HEK293 (cell line): Measurements from ENCODE around the gene TMEM259.
A peak's percentile ranks its signal among the peaks of the same experiment; 100 is the strongest.

ENCODE experiments used
- CTCF ChIA-PET: fragments of 350-600 bp; formaldehyde crosslinking; extraction: SDS; loops from one replicate; lab custom pipeline; 2021; ENCODE audit warnings: antibody characterized with exemption; lab: Yijun Ruan, JAX
- POLR2A ChIA-PET: fragments of 300-600 bp; formaldehyde crosslinking; extraction: SDS; loops from one replicate; lab custom pipeline; 2020; ENCODE audit warnings: antibody characterized with exemption, inconsistent platforms; lab: Yijun Ruan, JAX
- H3K27ac ChIP-seq: fragments of 200-500 bp; sonication (Bioruptor generic); 2 replicates; pipeline ENCODE4 v1.5.1; 2014; ENCODE audit warnings: low read depth, low read length, control low read depth, inconsistent platforms; ENCODE audit errors: extremely low read depth
- H3K36me3 ChIP-seq, 2 experiments: fragments of 200-500 bp in 1 of 2; sonication (Bioruptor generic) in 1 of 2; 1 replicate in 1 of 2; 2 replicates in 1 of 2; pipeline ENCODE4 v1.5.1; 2014 to 2017; ENCODE audit warnings: inconsistent platforms in 2 of 2, low read length in 2 of 2; ENCODE audit not compliant: control insufficient read depth in 2 of 2, insufficient read depth in 1 of 2
- H3K4me1 ChIP-seq: fragments of 200-500 bp; sonication (Bioruptor generic); 2 replicates; pipeline ENCODE4 v1.5.1; 2014; ENCODE audit warnings: mild to moderate bottlenecking, low read length, inconsistent platforms; ENCODE audit not compliant: control insufficient read depth, insufficient read depth
- H3K4me3 ChIP-seq: 2 replicates; pipeline ENCODE4 v1.5.1; 2011; ENCODE audit warnings: low read depth, mild to moderate bottlenecking, control low read depth, low read length, moderate library complexity
- H3K9me3 ChIP-seq: fragments of 200-500 bp; sonication (Bioruptor generic); 2 replicates; pipeline ENCODE4 v1.5.1; 2014; ENCODE audit warnings: low read depth, low read length, inconsistent platforms; ENCODE audit not compliant: control insufficient read depth, insufficient read depth
- AEBP2 ChIP-seq: fragments of 450-650 bp; formaldehyde crosslinking; IDR thresholded peaks from 2 replicates; pipeline ENCODE4 v1.5.1; 2016; ENCODE audit warnings: missing biosample characterization, missing genetic modification characterization, borderline replicate concordance
- BCL11A ChIP-seq: fragments of 450-650 bp; formaldehyde crosslinking; IDR thresholded peaks from 2 replicates; pipeline ENCODE4 v1.5.1; 2016; ENCODE audit warnings: low read depth, missing biosample characterization, missing genetic modification characterization
- EGR2 ChIP-seq: fragments of 450-650 bp; formaldehyde crosslinking; IDR thresholded peaks from 2 replicates; pipeline ENCODE4 v1.5.1; 2016; ENCODE audit warnings: low read depth, missing biosample characterization, missing genetic modification characterization
- GLI4 ChIP-seq: fragments of 450-650 bp; formaldehyde crosslinking; IDR thresholded peaks from 2 replicates; pipeline ENCODE4 v1.5.1; 2016; ENCODE audit warnings: missing biosample characterization, missing genetic modification characterization
- HIC1 ChIP-seq: fragments of 450-650 bp; formaldehyde crosslinking; IDR thresholded peaks from 2 replicates; pipeline ENCODE4 v1.5.1; 2016; ENCODE audit warnings: missing biosample characterization, missing genetic modification characterization
- HOXD13 ChIP-seq: sonication (generic); formaldehyde crosslinking; IDR thresholded peaks from 2 replicates; pipeline ENCODE4 v1.8.0; 2022; ENCODE audit warnings: missing genetic modification reagents, borderline replicate concordance
- ZFHX2 ChIP-seq: fragments of 450-650 bp; formaldehyde crosslinking; conservative IDR thresholded peaks from 2 replicates; pipeline ENCODE4 v1.5.1; 2016; ENCODE audit warnings: missing biosample characterization, missing genetic modification characterization
- ZNF140 ChIP-seq: fragments of 450-650 bp; formaldehyde crosslinking; IDR thresholded peaks from 2 replicates; pipeline ENCODE4 v1.5.1; 2016; ENCODE audit warnings: missing biosample characterization, missing genetic modification characterization
- ZNF157 ChIP-seq: fragments of 450-650 bp; formaldehyde crosslinking; IDR thresholded peaks from 2 replicates; pipeline ENCODE4 v1.5.1; 2016; ENCODE audit warnings: missing biosample characterization, missing genetic modification characterization
- ZNF174 ChIP-seq: fragments of 450-650 bp; formaldehyde crosslinking; IDR thresholded peaks from 2 replicates; pipeline ENCODE4 v1.5.0; 2017; ENCODE audit warnings: missing biosample characterization, mild to moderate bottlenecking, missing genetic modification characterization
- ZNF223 ChIP-seq: fragments of 450-650 bp; formaldehyde crosslinking; IDR thresholded peaks from 2 replicates; pipeline ENCODE4 v1.5.1; 2016; ENCODE audit warnings: missing biosample characterization, missing genetic modification characterization
- ZNF239 ChIP-seq: fragments of 450-650 bp; formaldehyde crosslinking; IDR thresholded peaks from 2 replicates; pipeline ENCODE4 v1.5.1; 2016; ENCODE audit warnings: missing biosample characterization, missing genetic modification characterization
- ZNF324 ChIP-seq: fragments of 450-650 bp; formaldehyde crosslinking; IDR thresholded peaks from 2 replicates; pipeline ENCODE4 v1.5.1; 2016; ENCODE audit warnings: missing biosample characterization, missing genetic modification characterization
- ZNF560 ChIP-seq: fragments of 450-650 bp; formaldehyde crosslinking; IDR thresholded peaks from 2 replicates; pipeline ENCODE4 v1.5.1; 2017; ENCODE audit warnings: missing biosample characterization, missing genetic modification characterization, borderline replicate concordance
- ZNF677 ChIP-seq: fragments of 450-650 bp; IDR thresholded peaks from 2 replicates; pipeline ENCODE4 v1.5.0; 2018; ENCODE audit warnings: missing biosample characterization, mild to moderate bottlenecking, missing genetic modification characterization, moderate library complexity
- ZNF768 ChIP-seq: fragments of 450-650 bp; formaldehyde crosslinking; IDR thresholded peaks from 2 replicates; pipeline ENCODE4 v1.5.1; 2018; ENCODE audit warnings: missing biosample characterization, mild to moderate bottlenecking, missing genetic modification characterization
- TF ChIP-seq, protein P1 (sequence below): fragments of 450-650 bp; formaldehyde crosslinking; IDR thresholded peaks from 2 replicates; pipeline ENCODE4 v1.5.1; 2016; ENCODE audit warnings: missing biosample characterization, missing genetic modification characterization, borderline replicate concordance
- TF ChIP-seq, protein P2 (sequence below): fragments of 450-650 bp; formaldehyde crosslinking; IDR thresholded peaks from 2 replicates; pipeline ENCODE4 v1.5.1; 2016; ENCODE audit warnings: missing biosample characterization, missing genetic modification characterization
- TF ChIP-seq, protein P3 (sequence below): fragments of 450-650 bp; formaldehyde crosslinking; IDR thresholded peaks from 2 replicates; pipeline ENCODE4 v1.5.0; 2017; ENCODE audit warnings: missing biosample characterization, missing genetic modification characterization, borderline replicate concordance

TMEM259 gene

DNA sequence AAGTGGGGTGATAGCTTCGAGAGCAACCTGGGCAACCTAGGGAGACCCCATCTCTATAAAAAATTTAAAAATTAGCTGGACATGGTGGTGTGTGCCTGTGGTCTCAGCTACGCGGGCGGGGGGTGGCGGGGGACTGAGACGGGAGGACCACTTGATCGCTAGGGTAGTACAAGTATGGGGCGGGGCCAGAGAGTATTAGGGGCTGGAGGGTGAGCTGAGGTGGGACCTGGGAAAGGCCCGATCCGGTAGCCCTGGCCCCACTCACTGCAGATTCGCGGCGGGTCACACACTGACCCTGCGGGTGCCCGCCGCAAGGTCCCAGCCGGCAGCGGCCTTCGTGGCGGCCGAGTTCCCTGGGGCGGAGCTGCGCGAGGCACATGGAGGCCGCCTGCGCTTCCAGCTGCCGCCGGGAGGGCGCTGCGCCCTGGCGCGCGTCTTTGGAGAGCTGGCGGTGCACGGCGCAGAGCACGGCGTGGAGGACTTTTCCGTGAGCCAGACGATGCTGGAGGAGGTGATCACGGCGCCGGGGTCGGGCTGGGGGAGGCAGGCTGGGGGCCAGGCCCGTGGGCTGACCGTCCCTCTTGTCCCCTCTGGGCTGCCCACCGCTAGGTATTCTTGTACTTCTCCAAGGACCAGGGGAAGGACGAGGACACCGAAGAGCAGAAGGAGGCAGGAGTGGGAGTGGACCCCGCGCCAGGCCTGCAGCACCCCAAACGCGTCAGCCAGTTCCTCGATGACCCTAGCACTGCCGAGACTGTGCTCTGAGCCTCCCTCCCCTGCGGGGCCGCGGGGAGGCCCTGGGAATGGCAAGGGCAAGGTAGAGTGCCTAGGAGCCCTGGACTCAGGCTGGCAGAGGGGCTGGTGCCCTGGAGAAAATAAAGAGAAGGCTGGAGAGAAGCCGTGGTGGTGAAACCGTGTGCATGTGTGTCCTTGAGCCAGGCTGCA is 44.0 kb upstream of the TMEM259 start (continued):
- TF ChIP-seq AEBP2 (tag by site-specific recombination) (no peak), GLI4 (tag by site-specific recombination) (no peak), HOXD13 (CRISPR knock-in tag) (no peak), ZNF560 (tag by site-specific recombination) (no peak), ZNF239 (tag by site-specific recombination) (no peak), ZNF157 (tag by site-specific recombination) (no peak), ZNF174 (tag by site-specific recombination) (no peak), ZNF140 (no peak)
- TF ChIP-seq, protein P1, sequence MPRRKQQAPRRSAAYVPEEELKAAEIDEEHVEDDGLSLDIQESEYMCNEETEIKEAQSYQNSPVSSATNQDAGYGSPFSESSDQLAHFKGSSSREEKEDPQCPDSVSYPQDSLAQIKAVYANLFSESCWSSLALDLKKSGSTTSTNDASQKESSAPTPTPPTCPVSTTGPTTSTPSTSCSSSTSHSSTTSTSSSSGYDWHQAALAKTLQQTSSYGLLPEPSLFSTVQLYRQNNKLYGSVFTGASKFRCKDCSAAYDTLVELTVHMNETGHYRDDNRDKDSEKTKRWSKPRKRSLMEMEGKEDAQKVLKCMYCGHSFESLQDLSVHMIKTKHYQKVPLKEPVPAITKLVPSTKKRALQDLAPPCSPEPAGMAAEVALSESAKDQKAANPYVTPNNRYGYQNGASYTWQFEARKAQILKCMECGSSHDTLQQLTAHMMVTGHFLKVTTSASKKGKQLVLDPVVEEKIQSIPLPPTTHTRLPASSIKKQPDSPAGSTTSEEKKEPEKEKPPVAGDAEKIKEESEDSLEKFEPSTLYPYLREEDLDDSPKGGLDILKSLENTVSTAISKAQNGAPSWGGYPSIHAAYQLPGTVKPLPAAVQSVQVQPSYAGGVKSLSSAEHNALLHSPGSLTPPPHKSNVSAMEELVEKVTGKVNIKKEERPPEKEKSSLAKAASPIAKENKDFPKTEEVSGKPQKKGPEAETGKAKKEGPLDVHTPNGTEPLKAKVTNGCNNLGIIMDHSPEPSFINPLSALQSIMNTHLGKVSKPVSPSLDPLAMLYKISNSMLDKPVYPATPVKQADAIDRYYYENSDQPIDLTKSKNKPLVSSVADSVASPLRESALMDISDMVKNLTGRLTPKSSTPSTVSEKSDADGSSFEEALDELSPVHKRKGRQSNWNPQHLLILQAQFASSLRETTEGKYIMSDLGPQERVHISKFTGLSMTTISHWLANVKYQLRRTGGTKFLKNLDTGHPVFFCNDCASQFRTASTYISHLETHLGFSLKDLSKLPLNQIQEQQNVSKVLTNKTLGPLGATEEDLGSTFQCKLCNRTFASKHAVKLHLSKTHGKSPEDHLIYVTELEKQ, result no peak
- TF ChIP-seq, protein P2, sequence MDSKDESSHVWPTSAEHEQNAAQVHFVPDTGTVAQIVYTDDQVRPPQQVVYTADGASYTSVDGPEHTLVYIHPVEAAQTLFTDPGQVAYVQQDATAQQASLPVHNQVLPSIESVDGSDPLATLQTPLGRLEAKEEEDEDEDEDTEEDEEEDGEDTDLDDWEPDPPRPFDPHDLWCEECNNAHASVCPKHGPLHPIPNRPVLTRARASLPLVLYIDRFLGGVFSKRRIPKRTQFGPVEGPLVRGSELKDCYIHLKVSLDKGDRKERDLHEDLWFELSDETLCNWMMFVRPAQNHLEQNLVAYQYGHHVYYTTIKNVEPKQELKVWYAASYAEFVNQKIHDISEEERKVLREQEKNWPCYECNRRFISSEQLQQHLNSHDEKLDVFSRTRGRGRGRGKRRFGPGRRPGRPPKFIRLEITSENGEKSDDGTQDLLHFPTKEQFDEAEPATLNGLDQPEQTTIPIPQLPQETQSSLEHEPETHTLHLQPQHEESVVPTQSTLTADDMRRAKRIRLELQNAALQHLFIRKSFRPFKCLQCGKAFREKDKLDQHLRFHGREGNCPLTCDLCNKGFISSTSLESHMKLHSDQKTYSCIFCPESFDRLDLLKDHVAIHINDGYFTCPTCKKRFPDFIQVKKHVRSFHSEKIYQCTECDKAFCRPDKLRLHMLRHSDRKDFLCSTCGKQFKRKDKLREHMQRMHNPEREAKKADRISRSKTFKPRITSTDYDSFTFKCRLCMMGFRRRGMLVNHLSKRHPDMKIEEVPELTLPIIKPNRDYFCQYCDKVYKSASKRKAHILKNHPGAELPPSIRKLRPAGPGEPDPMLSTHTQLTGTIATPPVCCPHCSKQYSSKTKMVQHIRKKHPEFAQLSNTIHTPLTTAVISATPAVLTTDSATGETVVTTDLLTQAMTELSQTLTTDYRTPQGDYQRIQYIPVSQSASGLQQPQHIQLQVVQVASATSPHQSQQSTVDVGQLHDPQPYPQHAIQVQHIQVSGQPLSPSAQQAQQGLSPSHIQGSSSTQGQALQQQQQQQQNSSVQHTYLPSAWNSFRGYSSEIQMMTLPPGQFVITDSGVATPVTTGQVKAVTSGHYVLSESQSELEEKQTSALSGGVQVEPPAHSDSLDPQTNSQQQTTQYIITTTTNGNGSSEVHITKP, result peak; percentile 33

DNA sequence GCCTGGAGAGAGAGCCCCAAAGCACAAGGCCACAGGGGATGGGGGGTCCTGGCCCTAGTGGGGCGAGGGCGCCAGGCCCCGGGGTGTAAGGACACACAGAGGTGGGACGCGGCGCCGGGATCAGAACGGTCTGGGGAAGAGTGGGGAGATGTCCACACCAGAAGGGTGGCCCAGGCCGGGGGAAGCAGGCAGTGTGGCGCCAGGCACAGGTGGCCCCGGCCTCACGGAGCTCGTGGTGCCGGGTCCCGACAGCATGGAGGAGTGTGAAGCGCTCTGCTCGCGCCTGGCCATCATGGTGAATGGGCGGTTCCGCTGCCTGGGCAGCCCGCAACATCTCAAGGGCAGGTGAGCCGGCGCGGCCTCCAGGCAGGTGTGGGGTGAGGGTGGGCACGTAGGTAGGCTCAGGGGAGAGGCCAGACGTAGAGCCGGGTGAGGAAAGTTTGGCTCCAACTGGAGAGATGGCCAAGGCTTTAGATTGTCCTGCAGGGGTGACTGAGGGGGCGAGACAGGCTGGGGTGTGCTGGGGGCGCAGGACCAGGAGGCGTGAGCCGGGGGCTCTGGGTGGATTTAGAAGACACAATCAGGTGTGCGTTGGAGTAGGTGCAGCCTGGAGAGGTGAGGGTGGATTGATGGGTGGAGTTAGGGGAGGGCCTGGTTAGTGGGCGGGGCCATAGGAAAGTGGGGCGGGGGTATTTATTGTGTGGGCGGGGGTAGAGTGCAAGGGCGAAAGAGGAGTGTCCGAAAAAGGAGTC is 43.2 kb upstream of the TMEM259 start:
- ChIA-PET POLR2A (interaction anchor here (0.6 to 1.0 kb wide), 4 partner anchors 9 to 38 kb away, joined by 3 read pairs; partner anchors contain the start of gene CNN2), CTCF (interaction anchor here (0.6 to 2.1 kb wide), 6 partner anchors 13 to 49 kb away, joined by 3 to 11 read pairs (median 4); partner anchors contain the start of genes CNN2 and RNU6-2)
- H3K36me3 ChIP-seq, result peaks cover 0 to 3% of the 10 kb centered on the region in 2 experiments; a peak in 2 of 3 replicates
- no peaks in the 10 kb centered on the region for H3K9me3 ChIP-seq
- H3K4me3 ChIP-seq, result no peak overlapping the region
- H3K27ac ChIP-seq, result no peak overlapping the region
- H3K4me1 ChIP-seq, result peaks cover 2% of the 10 kb centered on the region; the same call in 1 of the 2 replicates
- TF ChIP-seq BCL11A (tag by site-specific recombination) (no peak), ZNF768 (tag by site-specific recombination) (no peak), ZFHX2 (tag by site-specific recombination) (peak; percentile 49; the same call in 1 of the 2 replicates), ZNF677 (tag by site-specific recombination) (no peak), ZNF223 (tag by site-specific recombination) (peak; percentile 58), HIC1 (tag by site-specific recombination) (0 out of 2 replicates have a peak, but pooled peaks have one; percentile 39), EGR2 (tag by site-specific recombination) (peak; percentile 31; the same call in 1 of the 2 replicates), ZNF324 (tag by site-specific recombination) (no peak)
- TF ChIP-seq, protein P3, sequence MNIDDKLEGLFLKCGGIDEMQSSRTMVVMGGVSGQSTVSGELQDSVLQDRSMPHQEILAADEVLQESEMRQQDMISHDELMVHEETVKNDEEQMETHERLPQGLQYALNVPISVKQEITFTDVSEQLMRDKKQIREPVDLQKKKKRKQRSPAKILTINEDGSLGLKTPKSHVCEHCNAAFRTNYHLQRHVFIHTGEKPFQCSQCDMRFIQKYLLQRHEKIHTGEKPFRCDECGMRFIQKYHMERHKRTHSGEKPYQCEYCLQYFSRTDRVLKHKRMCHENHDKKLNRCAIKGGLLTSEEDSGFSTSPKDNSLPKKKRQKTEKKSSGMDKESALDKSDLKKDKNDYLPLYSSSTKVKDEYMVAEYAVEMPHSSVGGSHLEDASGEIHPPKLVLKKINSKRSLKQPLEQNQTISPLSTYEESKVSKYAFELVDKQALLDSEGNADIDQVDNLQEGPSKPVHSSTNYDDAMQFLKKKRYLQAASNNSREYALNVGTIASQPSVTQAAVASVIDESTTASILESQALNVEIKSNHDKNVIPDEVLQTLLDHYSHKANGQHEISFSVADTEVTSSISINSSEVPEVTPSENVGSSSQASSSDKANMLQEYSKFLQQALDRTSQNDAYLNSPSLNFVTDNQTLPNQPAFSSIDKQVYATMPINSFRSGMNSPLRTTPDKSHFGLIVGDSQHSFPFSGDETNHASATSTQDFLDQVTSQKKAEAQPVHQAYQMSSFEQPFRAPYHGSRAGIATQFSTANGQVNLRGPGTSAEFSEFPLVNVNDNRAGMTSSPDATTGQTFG (tag by site-specific recombination), result no peak
